Esophagus muscularis mucosa (tissue), 3 donors: ENCODE measurements around the gene ITGA2.
A peak's percentile ranks its signal among the peaks of the same experiment; 100 is the strongest.

ENCODE experiments used
- CTCF ChIP-seq, 3 experiments: fragments of 200-600 bp in 2 of 3; fragments of 450-650 bp in 1 of 3; sonication (generic) in 2 of 3; IDR thresholded peaks; one replicate each; pipeline ENCODE4 v1.5.1; 2017 to 2019; ENCODE audit warnings: antibody characterized with exemption in 3 of 3, mild to moderate bottlenecking in 2 of 3, moderate library complexity in 1 of 3
- POLR2A ChIP-seq: fragments of 450-650 bp; IDR thresholded peaks from one replicate; pipeline ENCODE4 v1.6.1; 2017; ENCODE audit warnings: antibody characterized with exemption, moderate library complexity, mild to moderate bottlenecking, low read depth
- POLR2AphosphoS5 ChIP-seq, 2 donors: sonication (generic); formaldehyde crosslinking; IDR thresholded peaks; one replicate each; pipeline ENCODE4 v1.6.1; 2017; ENCODE audit warnings: antibody characterized with exemption in 2 of 2

GRCh38 chr5:53114988-53115387 is 125.8 kb downstream of the ITGA2 start:
- TF ChIP-seq POLR2A, result no peak
- peak in 1 of 3 experiments; percentile 17 for TF ChIP-seq CTCF (IDR thresholded peaks at IDR 0.05)
- no peak for TF ChIP-seq POLR2AphosphoS5 (IDR thresholded peaks at IDR 0.05)
